ENCODE measurements around the gene UBE2QL1. TPM values are rescaled to one million over a fixed set of nuclear protein-coding genes. Genes with fewer than 3 reads are reported as not detected.

UBE2QL1 gene
- total RNA-seq, 3 donors from 2014 or later: not detected

- H3K4me1 Mint-ChIP-seq (ENCODE audit: low read depth): no peaks in the 10 kb centered on the region
- DNase-seq (no peak), ATAC-seq (no peak)
- no peak overlapping the region for H3K4me3 Mint-ChIP-seq
- H3K36me3 Mint-ChIP-seq (ENCODE audit: insufficient read depth): no peaks in the 10 kb centered on the region
- H3K27me3 Mint-ChIP-seq (ENCODE audit: low read depth): peaks cover 14% of the 10 kb centered on the region
- no peaks in the 10 kb centered on the region for H3K9me3 Mint-ChIP-seq
Observed at GRCh38 chr5:6518298-6519057, 69.8 kb downstream of the UBE2QL1 start.

GRCh38 chr5:6520201-6520600 lies 71.5 kb downstream of the UBE2QL1 start:
- Mint-ChIP-seq H3K4me3 (no peak overlapping the region), H3K9me3 (no peaks in the 10 kb centered on the region), H3K36me3 (ENCODE audit: insufficient read depth) (no peaks in the 10 kb centered on the region), H3K4me1 (ENCODE audit: low read depth) (no peaks in the 10 kb centered on the region), H3K27me3 (ENCODE audit: low read depth) (peaks cover 17% of the 10 kb centered on the region)
- DNase-seq (no peak), ATAC-seq (no peak)

GRCh38 chr5:6522331-6522730 lies 73.7 kb downstream of the UBE2QL1 start:
- Mint-ChIP-seq H3K9me3 (no peaks in the 10 kb centered on the region), H3K4me3 (no peak overlapping the region), H3K4me1 (ENCODE audit: low read depth) (no peaks in the 10 kb centered on the region), H3K36me3 (ENCODE audit: insufficient read depth) (no peaks in the 10 kb centered on the region), H3K27me3 (ENCODE audit: low read depth) (peaks cover 14% of the 10 kb centered on the region)
- no peak for ATAC-seq
- DNase-seq: no peak

- ATAC-seq (no peak), DNase-seq (no peak)
- Mint-ChIP-seq H3K4me1 (ENCODE audit: low read depth) (no peaks in the 10 kb centered on the region), H3K9me3 (no peaks in the 10 kb centered on the region), H3K36me3 (ENCODE audit: insufficient read depth) (no peaks in the 10 kb centered on the region), H3K4me3 (no peak overlapping the region), H3K27me3 (ENCODE audit: low read depth) (peaks cover 18% of the 10 kb centered on the region)
Observed at GRCh38 chr5:6522923-6523322, 74.3 kb downstream of the UBE2QL1 start.

- no peaks in the 10 kb centered on the region for H3K4me1 Mint-ChIP-seq (ENCODE audit: low read depth)
- no peaks in the 10 kb centered on the region for H3K9me3 Mint-ChIP-seq
- no peak for ATAC-seq
- H3K27me3 Mint-ChIP-seq (ENCODE audit: low read depth): peaks cover 20% of the 10 kb centered on the region
- no peaks in the 10 kb centered on the region for H3K36me3 Mint-ChIP-seq (ENCODE audit: insufficient read depth)
- H3K4me3 Mint-ChIP-seq: no peak overlapping the region
- no peak for DNase-seq
Observed at GRCh38 chr5:6525422-6525821, 76.8 kb downstream of the UBE2QL1 start.

GRCh38 chr5:6525910-6526309 lies 77.3 kb downstream of the UBE2QL1 start:
- peaks cover 20% of the 10 kb centered on the region for H3K27me3 Mint-ChIP-seq (ENCODE audit: low read depth)
- no peaks in the 10 kb centered on the region for H3K4me1 Mint-ChIP-seq (ENCODE audit: low read depth)
- no peaks in the 10 kb centered on the region for H3K9me3 Mint-ChIP-seq
- H3K36me3 Mint-ChIP-seq (ENCODE audit: insufficient read depth): no peaks in the 10 kb centered on the region
- H3K4me3 Mint-ChIP-seq: no peak overlapping the region
- DNase-seq (no peak), ATAC-seq (no peak)

GRCh38 chr5:6527749-6528455 lies 79.2 kb downstream of the UBE2QL1 start:
- H3K9me3 Mint-ChIP-seq: no peaks in the 10 kb centered on the region
- no peaks in the 10 kb centered on the region for H3K4me1 Mint-ChIP-seq (ENCODE audit: low read depth)
- no peak overlapping the region for H3K4me3 Mint-ChIP-seq
- DNase-seq (no peak), ATAC-seq (no peak)
- no peaks in the 10 kb centered on the region for H3K36me3 Mint-ChIP-seq (ENCODE audit: insufficient read depth)
- peaks cover 14% of the 10 kb centered on the region for H3K27me3 Mint-ChIP-seq (ENCODE audit: low read depth)

- H3K4me1 Mint-ChIP-seq (ENCODE audit: low read depth): no peaks in the 10 kb centered on the region
Observed at GRCh38 chr5:6535594-6535993, 86.9 kb downstream of the UBE2QL1 start.

GRCh38 chr5:6539060-6539459 lies 90.4 kb downstream of the UBE2QL1 start:
- Mint-ChIP-seq H3K27me3 (ENCODE audit: low read depth) (peaks cover 5% of the 10 kb centered on the region), H3K9me3 (no peaks in the 10 kb centered on the region), H3K4me3 (no peak overlapping the region), H3K36me3 (ENCODE audit: insufficient read depth) (no peaks in the 10 kb centered on the region), H3K4me1 (ENCODE audit: low read depth) (no peaks in the 10 kb centered on the region)
- ATAC-seq: no peak
- DNase-seq: no peak

More at GRCh38 chr5:6535594-6535993, 86.9 kb downstream of the UBE2QL1 start:
- Mint-ChIP-seq H3K4me3 (no peak overlapping the region), H3K36me3 (ENCODE audit: insufficient read depth) (no peaks in the 10 kb centered on the region), H3K27me3 (ENCODE audit: low read depth) (peaks cover 5% of the 10 kb centered on the region), H3K9me3 (no peaks in the 10 kb centered on the region)
- no peak for DNase-seq
- ATAC-seq: no peak

- Mint-ChIP-seq H3K4me3 (no peak overlapping the region), H3K27me3 (ENCODE audit: low read depth) (peaks cover 9% of the 10 kb centered on the region), H3K9me3 (no peaks in the 10 kb centered on the region), H3K36me3 (ENCODE audit: insufficient read depth) (no peaks in the 10 kb centered on the region), H3K4me1 (ENCODE audit: low read depth) (no peaks in the 10 kb centered on the region)
- no peak for DNase-seq
- no peak for ATAC-seq
Observed at GRCh38 chr5:6540111-6540827, 91.6 kb downstream of the UBE2QL1 start.

- no peaks in the 10 kb centered on the region for H3K4me1 Mint-ChIP-seq (ENCODE audit: low read depth)
Observed at GRCh38 chr5:6541256-6542013, 92.8 kb downstream of the UBE2QL1 start.

GRCh38 chr5:6542421-6543345 lies 94.0 kb downstream of the UBE2QL1 start:
- H3K9me3 Mint-ChIP-seq: no peaks in the 10 kb centered on the region
- no peak overlapping the region for H3K4me3 Mint-ChIP-seq
- no peaks in the 10 kb centered on the region for H3K36me3 Mint-ChIP-seq (ENCODE audit: insufficient read depth)
- no peak for DNase-seq
- no peaks in the 10 kb centered on the region for H3K4me1 Mint-ChIP-seq (ENCODE audit: low read depth)
- H3K27me3 Mint-ChIP-seq (ENCODE audit: low read depth): peaks cover 9% of the 10 kb centered on the region
- ATAC-seq: no peak

More at GRCh38 chr5:6541256-6542013, 92.8 kb downstream of the UBE2QL1 start:
- Mint-ChIP-seq H3K27me3 (ENCODE audit: low read depth) (peaks cover 9% of the 10 kb centered on the region), H3K4me3 (no peak overlapping the region), H3K36me3 (ENCODE audit: insufficient read depth) (no peaks in the 10 kb centered on the region), H3K9me3 (no peaks in the 10 kb centered on the region)
- DNase-seq (no peak), ATAC-seq (no peak)

GRCh38 chr5:6543346-6543730 lies 94.7 kb downstream of the UBE2QL1 start:
- Mint-ChIP-seq H3K9me3 (no peaks in the 10 kb centered on the region), H3K27me3 (ENCODE audit: low read depth) (peaks cover 7% of the 10 kb centered on the region), H3K36me3 (ENCODE audit: insufficient read depth) (no peaks in the 10 kb centered on the region), H3K4me3 (no peak overlapping the region), H3K4me1 (ENCODE audit: low read depth) (no peaks in the 10 kb centered on the region)
- ATAC-seq (no peak), DNase-seq (no peak)

Data from activated T-cell treated with anti-CD3 and anti-CD28 coated beads, Interleukin-2, amount 50 U/mL, for 4 hours (primary cell).